Right lobe of liver (tissue), 6 donors: ENCODE results near the gene CBX7. TPM values are rescaled to one million over a fixed set of nuclear protein-coding genes. Genes with fewer than 3 reads are reported as not detected.

Experiments used
- ATAC-seq, 4 donors: fragments of 200-7000 bp; cut with Tn5 transposase; one replicate each; pipeline ENCODE4 v1.9.1; 2020; ENCODE audit warnings: mild to moderate bottlenecking in 4 of 4, moderate library complexity in 4 of 4
- DNase-seq, 3 donors: peaks; one replicate each; pipeline ENCODE4 v3.0.0-alpha.2; 2020
- H3K27ac ChIP-seq, 3 donors: fragments of 200-600 bp; one replicate each; pipeline ENCODE4 v1.8.0; 2022
- H3K27me3 ChIP-seq, 2 donors: fragments of 200-600 bp; one replicate each; pipeline ENCODE4 v1.8.0; 2022
- H3K36me3 ChIP-seq, 4 donors: fragments of 200-600 bp; sonication (generic) in 1 of 4; one replicate each; pipeline versions ENCODE4 v1.5.1 to v1.8.0; 2017 to 2022; ENCODE audit warnings: control low read depth in 1 of 4
- H3K4me1 ChIP-seq, 4 donors: fragments of 200-600 bp; sonication (generic) in 1 of 4; one replicate each; pipeline versions ENCODE4 v1.5.1 to v1.8.0; 2017 to 2022; ENCODE audit warnings: control low read depth in 1 of 4
- H3K4me3 ChIP-seq, 3 donors: fragments of 200-600 bp; one replicate each; pipeline ENCODE4 v1.8.0; 2022
- H3K9me3 ChIP-seq, 4 donors: fragments of 200-600 bp; sonication (generic) in 1 of 4; one replicate each; pipeline versions ENCODE4 v1.5.1 to v1.8.0; 2017 to 2022; ENCODE audit warnings: control low read depth in 1 of 4
- CTCF ChIP-seq, 4 donors: fragments of 200-600 bp in 3 of 4; fragments of 450-650 bp in 1 of 4; IDR thresholded peaks; one replicate each; pipeline versions ENCODE4 v1.5.1 to v1.8.0; 2016 to 2022; ENCODE audit warnings: antibody characterized with exemption in 4 of 4, mild to moderate bottlenecking in 2 of 4
- POLR2A ChIP-seq: fragments of 450-650 bp; IDR thresholded peaks from one replicate; pipeline ENCODE4 v1.6.1; 2017; ENCODE audit warnings: antibody characterized with exemption, mild to moderate bottlenecking
- WGBS: methylation state at CpG from one replicate; pipeline ENCODE4 v1.1.6; 2018; ENCODE audit warnings: low coverage, low lambda C conversion rate; ENCODE audit not compliant: insufficient coverage; ENCODE audit errors: missing lambda C conversion rate; 5-methylcytosine and 5-hydroxymethylcytosine counted together
- intact Hi-C, 2 donors: fragments of 100-400 bp; cut with DNase I; formaldehyde crosslinking; loops; one replicate each; pipeline versions ENCODE4 v1.11.2 to v1.14.1; 2022
- total RNA-seq, 6 experiments: library from RNA; depleted of rRNA in 2 of 6; stranded (reverse); fragments of >200 nt in 2 of 6; fragmentation: NEBNext Ultra II Directional in 3 of 6; extraction: Animal tissue kit (Norgen Biotek cat#: 25700) in 3 of 6; gene quantifications; one replicate each; pipeline versions ENCODE4 v1.1.0 to v1.2.4, GENCODE V29; 2016 to 2023
- donor health status: DM: no; HTN: yes; CAD: no.
- donor health status: DM: no; HTN: no; CAD: no.
- donor health status: DM: no; HTN: no; CAD: no.
- donor health status: DM: no; HTN: yes; CAD: no.
- donor health status: DM: no; HTN: yes; CAD: no.

Gene CBX7
- total RNA-seq, 6 experiments from 2014 or later = 8.0 to 14.5 (median 12.9) TPM

- intact Hi-C loops = loop anchor here (5.0 to 10.0 kb wide), 2 partner anchors 117 to 259 kb away; no protein-coding TSS in a partner anchor
- Histone ChIP-seq H3K4me3 (no peak overlapping the region), H3K9me3 (no peaks in the 10 kb centered on the region), H3K27ac (no peak overlapping the region), H3K4me1 (no peaks in the 10 kb centered on the region), H3K27me3 (no peaks in the 10 kb centered on the region), H3K36me3 (no peaks in the 10 kb centered on the region)
- ATAC-seq (peak; percentile 26 to 45 (median 37)), DNase-seq (peak in 1 of 3 donors; percentile 51)
- TF ChIP-seq CTCF (IDR thresholded peaks at IDR 0.05) (no peak), POLR2A (no peak)
- WGBS = 27% methylated on average over 18 of the region's 33 CpGs
Observed at GRCh38 chr22:39123751-39124581, 28.5 kb downstream of the CBX7 start.

- ATAC-seq = no peak
- H3K27me3 ChIP-seq = no peaks in the 10 kb centered on the region
- no peaks in the 10 kb centered on the region for H3K9me3 ChIP-seq
- no peaks in the 10 kb centered on the region for H3K36me3 ChIP-seq
- DNase-seq = peak in 1 of 3 donors; percentile 39
- TF ChIP-seq POLR2A (no peak), CTCF (IDR thresholded peaks at IDR 0.05) (no peak)
- intact Hi-C loops = loop anchor here (5.0 to 10.0 kb wide), 2 partner anchors 116 to 258 kb away; no protein-coding TSS in a partner anchor
- no peak overlapping the region for H3K4me3 ChIP-seq
- H3K4me1 ChIP-seq = no peaks in the 10 kb centered on the region
- no peak overlapping the region for H3K27ac ChIP-seq
- WGBS = 50% methylated on average over 2 of the region's 17 CpGs
Observed at GRCh38 chr22:39122772-39123470, 29.6 kb downstream of the CBX7 start.

DNA sequence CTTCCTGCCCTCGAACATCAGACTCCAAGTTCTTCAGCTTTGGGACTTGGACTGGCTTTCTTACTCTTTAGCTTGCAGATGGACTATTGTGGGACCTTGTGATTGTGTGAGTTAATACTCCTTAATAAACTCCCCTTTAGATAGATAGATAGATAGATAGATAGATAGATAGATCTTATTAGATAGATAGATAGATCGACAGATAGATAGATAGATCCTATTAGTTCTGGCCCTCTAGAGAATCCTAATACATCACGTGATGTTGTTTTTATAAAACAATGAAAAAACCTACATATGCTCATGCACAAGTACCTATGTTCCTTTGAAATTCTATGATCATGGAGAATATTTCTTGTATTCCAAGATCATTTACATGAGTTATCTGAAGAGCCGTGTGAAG, 31.5 kb downstream of the CBX7 start:
- TF ChIP-seq CTCF (IDR thresholded peaks at IDR 0.05) = no peak
- TF ChIP-seq POLR2A = no peak
- H3K36me3 ChIP-seq = no peaks in the 10 kb centered on the region
- H3K27ac ChIP-seq = no peak overlapping the region
- DNase-seq (no peak), ATAC-seq (no peak)
- H3K4me1 ChIP-seq = no peaks in the 10 kb centered on the region
- intact Hi-C loops = loop anchor here (5.0 to 10.0 kb wide), 2 partner anchors 114 to 256 kb away; no protein-coding TSS in a partner anchor
- no peak overlapping the region for H3K4me3 ChIP-seq
- 70% methylated on average over 4 of the region's 4 CpGs for WGBS
- H3K27me3 ChIP-seq = no peaks in the 10 kb centered on the region
- no peaks in the 10 kb centered on the region for H3K9me3 ChIP-seq

DNA sequence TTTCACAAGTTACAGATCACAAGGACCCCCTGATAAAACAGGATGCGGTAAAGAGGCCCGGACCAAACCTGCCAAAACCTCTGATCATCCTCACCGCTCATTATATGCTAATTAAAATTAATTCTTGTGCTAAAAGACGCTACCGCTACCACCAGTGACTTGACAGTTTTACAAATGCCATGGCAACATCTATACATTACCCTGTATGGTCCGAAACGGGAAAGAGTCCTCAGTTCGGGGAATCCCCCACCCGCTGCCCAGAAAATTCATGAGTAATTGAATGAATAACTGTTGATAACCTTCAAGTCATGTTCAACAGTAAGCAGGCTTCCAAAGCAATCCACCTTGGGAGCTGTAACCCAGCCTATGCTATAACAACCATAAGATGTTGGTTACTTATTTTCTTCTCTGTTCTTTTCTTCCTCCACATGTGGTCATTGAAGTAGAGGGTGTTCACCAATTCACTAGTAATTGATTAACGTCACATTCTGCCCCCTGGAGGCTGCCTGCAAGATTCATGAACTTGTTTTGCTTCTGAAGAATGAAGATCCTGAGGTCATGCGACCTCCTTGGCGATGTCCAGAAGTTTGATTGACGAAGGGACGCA, 34.8 kb downstream of the CBX7 start:
- intact Hi-C loops = no loop called here
- WGBS = 33% methylated on average over 14 of the region's 14 CpGs
- peak in 2 of 3 donors; percentile 54 to 56 for DNase-seq
- H3K9me3 ChIP-seq = no peaks in the 10 kb centered on the region
- ATAC-seq = peak; percentile 72 to 86 (median 74)
- peak; percentile 49 to 63 (median 55) for TF ChIP-seq CTCF (IDR thresholded peaks at IDR 0.05)
- TF ChIP-seq POLR2A = no peak
- no peaks in the 10 kb centered on the region for H3K27me3 ChIP-seq
- no peaks in the 10 kb centered on the region for H3K4me1 ChIP-seq
- no peak overlapping the region for H3K4me3 ChIP-seq
- H3K36me3 ChIP-seq = no peaks in the 10 kb centered on the region
- no peak overlapping the region for H3K27ac ChIP-seq
